DMS53 treated with DMSO at 0.1 percent for 48 hours (cell line): Measurements from ENCODE around the gene HDAC10.

Experiments
- DNase-seq: peaks from one replicate; lab custom pipeline; 2025; ENCODE audit not compliant: unreplicated experiment; lab: John Stamatoyannopoulos, UW

The HDAC10 gene

GRCh38 chr22:50271519-50271970 lies 20.5 kb upstream of the HDAC10 start:
- DNase-seq, result peak; percentile 33

- DNase-seq, result no peak
Observed at GRCh38 chr22:50270666-50271394, 19.8 kb upstream of the HDAC10 start.

- DNase-seq, result no peak
Observed at GRCh38 chr22:50269970-50270665, 19.1 kb upstream of the HDAC10 start, which contains the start of gene MAPK11. MAPK11 (minus strand) TSS chr22:50270380; CDS start chr22:50270292, 88 bp downstream.

- DNase-seq, result no peak
Observed at GRCh38 chr22:50269573-50269969, 18.5 kb upstream of the HDAC10 start.

GRCh38 chr22:50268655-50269113 lies 17.6 kb upstream of the HDAC10 start:
- peak; percentile 33 for DNase-seq

GRCh38 chr22:50267591-50268390 lies 16.7 kb upstream of the HDAC10 start:
- DNase-seq, result no peak

- no peak for DNase-seq
Observed at GRCh38 chr22:50266994-50267393, 15.9 kb upstream of the HDAC10 start.

- DNase-seq, result no peak
Observed at GRCh38 chr22:50264946-50265669, 14.0 kb upstream of the HDAC10 start.

GRCh38 chr22:50264104-50264745 lies 13.2 kb upstream of the HDAC10 start:
- DNase-seq, result no peak

- DNase-seq, result no peak
Observed at GRCh38 chr22:50262973-50263617, 12.0 kb upstream of the HDAC10 start.

GRCh38 chr22:50262460-50262911 lies 11.4 kb upstream of the HDAC10 start:
- no peak for DNase-seq

GRCh38 chr22:50261615-50262459 lies 10.8 kb upstream of the HDAC10 start, which contains the start of gene MAPK12:
MAPK12 (minus strand) TSS chr22:50261683; CDS start chr22:50261509, 174 bp downstream.
- DNase-seq, result no peak

- DNase-seq, result no peak
Observed at GRCh38 chr22:50260801-50261614, 9.9 kb upstream of the HDAC10 start.

GRCh38 chr22:50260434-50260800 lies 9.4 kb upstream of the HDAC10 start:
- DNase-seq, result no peak

GRCh38 chr22:50259302-50259701 lies 8.2 kb upstream of the HDAC10 start:
- DNase-seq, result no peak

- no peak for DNase-seq
Observed at GRCh38 chr22:50258361-50259292, 7.6 kb upstream of the HDAC10 start.
